CD4-positive, alpha-beta memory T cell (primary cell): ENCODE results near the gene EMILIN3. TPM values are rescaled to one million over a fixed set of nuclear protein-coding genes. Genes with fewer than 3 reads are reported as not detected.
A peak's percentile ranks its signal among the peaks of the same experiment; 100 is the strongest.

Source experiments
- CTCF ChIA-PET: fragments of 350-600 bp; sonication (Branson Sonifier 250); formaldehyde crosslinking; loops from one replicate; lab custom pipeline; 2021; ENCODE audit warnings: inconsistent platforms; ENCODE audit not compliant: partially characterized antibody; lab: Charles Lee
- POLR2A ChIA-PET: fragments of 350-600 bp; sonication (Branson Sonifier 250); formaldehyde crosslinking; loops from one replicate; lab custom pipeline; 2021; ENCODE audit not compliant: partially characterized antibody; lab: Charles Lee
- DNase-seq, 5 donors: peaks; one replicate each; pipeline versions ENCODE4 v3.0.0 to v3.0.0-alpha.2; 2020 to 2022; ENCODE audit warnings: mixed read lengths in 1 of 5
- H3K27ac ChIP-seq: one replicate; pipeline ENCODE4 v1.7.0; 2013; ENCODE audit warnings: low read depth, low read length
- H3K27me3 ChIP-seq: 2 replicates; pipeline ENCODE4 v1.7.0; 2013; ENCODE audit warnings: mild to moderate bottlenecking, low read length, moderate library complexity; ENCODE audit not compliant: insufficient read depth
- H3K36me3 ChIP-seq: 2 replicates; pipeline ENCODE4 v1.7.0; 2013; ENCODE audit warnings: mild to moderate bottlenecking, low read length, moderate library complexity; ENCODE audit not compliant: insufficient read depth
- H3K4me1 ChIP-seq: 2 replicates; pipeline ENCODE4 v1.7.0; 2013; ENCODE audit warnings: mild to moderate bottlenecking, low read length, moderate library complexity; ENCODE audit not compliant: insufficient read depth
- H3K4me3 ChIP-seq, 2 donors: one replicate each; pipeline ENCODE4 v1.7.0; 2013; ENCODE audit warnings: low read length in 2 of 2, mild to moderate bottlenecking in 1 of 2
- H3K9me3 ChIP-seq, 2 donors: one replicate each; pipeline ENCODE4 v1.7.0; 2013; ENCODE audit warnings: low read length in 2 of 2, control low read depth in 1 of 2; ENCODE audit not compliant: control insufficient read depth in 1 of 2
- H3K27ac Mint-ChIP-seq, 7 donors: one replicate each; pipeline ENCODE4 v1.8.0; 2020 to 2021; ENCODE audit warnings: mixed read lengths in 7 of 7, mild to moderate bottlenecking in 6 of 7, inconsistent platforms in 3 of 7, moderate library complexity in 3 of 7
- H3K27me3 Mint-ChIP-seq, 2 donors: one replicate each; pipeline ENCODE4 v1.8.0; 2020 to 2021; ENCODE audit warnings: mixed read lengths in 2 of 2
- H3K36me3 Mint-ChIP-seq, 2 donors: one replicate each; pipeline ENCODE4 v1.8.0; 2020 to 2021; ENCODE audit warnings: mixed read lengths in 2 of 2, inconsistent platforms in 1 of 2, mild to moderate bottlenecking in 1 of 2
- H3K4me1 Mint-ChIP-seq, 4 donors: one replicate each; pipeline ENCODE4 v1.8.0; 2020 to 2021; ENCODE audit warnings: mixed read lengths in 4 of 4, mild to moderate bottlenecking in 1 of 4
- H3K4me3 Mint-ChIP-seq, 8 donors: one replicate each; pipeline ENCODE4 v1.8.0; 2020 to 2021; ENCODE audit warnings: mixed read lengths in 8 of 8, mild to moderate bottlenecking in 7 of 8, moderate library complexity in 6 of 8, inconsistent platforms in 3 of 8
- H3K9me3 Mint-ChIP-seq, 8 donors: one replicate each; pipeline ENCODE4 v1.8.0; 2020 to 2021; ENCODE audit warnings: mixed read lengths in 8 of 8, mild to moderate bottlenecking in 5 of 8, inconsistent platforms in 3 of 8, moderate library complexity in 1 of 8
- intact Hi-C: fragments of 100-400 bp; cut with micrococcal nuclease; formaldehyde crosslinking; loops from one replicate; pipeline ENCODE4 v1.15.1; 2023
- polyA plus RNA-seq, 2 donors: library from polyadenylated mRNA; unstranded; fragments of 300-500 nt; fragmentation: Illumina TruSeq; gene quantifications; one replicate each; pipeline ENCODE4 v1.2.3, GENCODE V29; 2021
- total RNA-seq, 2 experiments: library from RNA; stranded (reverse); gene quantifications; one replicate each; pipeline ENCODE4 v1.2.3, GENCODE V29; 2021

The EMILIN3 gene
- total and polyA plus RNA-seq, 4 experiments from 2014 or later, result not detected

- no peaks in the 10 kb centered on the region for H3K36me3 ChIP-seq
- Mint-ChIP-seq H3K9me3 (no peaks in the 10 kb centered on the region), H3K4me1 (peaks cover 0 to 4% (median 1%) of the 10 kb centered on the region in 4 donors), H3K27ac (peak overlapping the region in 2 of 7 donors; percentile 17 to 37), H3K27me3 (no peaks in the 10 kb centered on the region), H3K4me3 (no peak overlapping the region), H3K36me3 (no peaks in the 10 kb centered on the region)
- POLR2A ChIA-PET, result no interaction called here
- no peak overlapping the region for H3K4me3 ChIP-seq
- H3K9me3 ChIP-seq, result no peaks in the 10 kb centered on the region
- intact Hi-C loops, result no loop called here
- H3K27ac ChIP-seq, result no peak overlapping the region
- H3K27me3 ChIP-seq, result no peaks in the 10 kb centered on the region
- DNase-seq, result no peak
- CTCF ChIA-PET, result no interaction called here
- no peaks in the 10 kb centered on the region for H3K4me1 ChIP-seq
These were observed 29.3 kb upstream of the EMILIN3 start for GRCh38 chr20:41395667-41396664.

GRCh38 chr20:41394931-41395666 lies 28.5 kb upstream of the EMILIN3 start:
- Histone ChIP-seq H3K4me1 (no peaks in the 10 kb centered on the region), H3K4me3 (no peak overlapping the region), H3K36me3 (no peaks in the 10 kb centered on the region), H3K9me3 (no peaks in the 10 kb centered on the region), H3K27me3 (no peaks in the 10 kb centered on the region), H3K27ac (no peak overlapping the region)
- Mint-ChIP-seq H3K27me3 (no peaks in the 10 kb centered on the region), H3K4me3 (no peak overlapping the region), H3K4me1 (peaks cover 0 to 4% (median 1%) of the 10 kb centered on the region in 4 donors), H3K36me3 (no peaks in the 10 kb centered on the region), H3K27ac (peak overlapping the region in 1 of 7 donors; percentile 17), H3K9me3 (no peaks in the 10 kb centered on the region)
- ChIA-PET POLR2A (no interaction called here), CTCF (no interaction called here)
- no peak for DNase-seq
- intact Hi-C loops, result no loop called here

- Mint-ChIP-seq H3K9me3 (no peaks in the 10 kb centered on the region), H3K36me3 (no peaks in the 10 kb centered on the region), H3K4me1 (peaks cover 0 to 4% (median 1%) of the 10 kb centered on the region in 4 donors), H3K27me3 (no peaks in the 10 kb centered on the region), H3K27ac (no peak overlapping the region), H3K4me3 (no peak overlapping the region)
- H3K9me3 ChIP-seq, result no peaks in the 10 kb centered on the region
- H3K4me3 ChIP-seq, result no peak overlapping the region
- no peaks in the 10 kb centered on the region for H3K36me3 ChIP-seq
- intact Hi-C loops, result no loop called here
- no peak for DNase-seq
- POLR2A ChIA-PET, result no interaction called here
- H3K27ac ChIP-seq, result no peak overlapping the region
- no peaks in the 10 kb centered on the region for H3K27me3 ChIP-seq
- H3K4me1 ChIP-seq, result no peaks in the 10 kb centered on the region
- CTCF ChIA-PET, result no interaction called here
These were observed 27.5 kb upstream of the EMILIN3 start for GRCh38 chr20:41394081-41394480.

GRCh38 chr20:41393705-41394066 lies 27.1 kb upstream of the EMILIN3 start:
- no peaks in the 10 kb centered on the region for H3K4me1 ChIP-seq
- no peak overlapping the region for H3K4me3 ChIP-seq
- CTCF ChIA-PET, result no interaction called here
- Mint-ChIP-seq H3K4me1 (peaks cover 0 to 4% (median 1%) of the 10 kb centered on the region in 4 donors), H3K27me3 (no peaks in the 10 kb centered on the region), H3K36me3 (no peaks in the 10 kb centered on the region), H3K9me3 (no peaks in the 10 kb centered on the region), H3K4me3 (no peak overlapping the region), H3K27ac (no peak overlapping the region)
- no peaks in the 10 kb centered on the region for H3K9me3 ChIP-seq
- no peak for DNase-seq
- H3K27me3 ChIP-seq, result no peaks in the 10 kb centered on the region
- H3K36me3 ChIP-seq, result no peaks in the 10 kb centered on the region
- intact Hi-C loops, result no loop called here
- POLR2A ChIA-PET, result no interaction called here
- H3K27ac ChIP-seq, result no peak overlapping the region

- Histone ChIP-seq H3K9me3 (no peaks in the 10 kb centered on the region), H3K4me1 (no peaks in the 10 kb centered on the region), H3K36me3 (no peaks in the 10 kb centered on the region), H3K4me3 (no peak overlapping the region), H3K27ac (no peak overlapping the region), H3K27me3 (no peaks in the 10 kb centered on the region)
- ChIA-PET POLR2A (no interaction called here), CTCF (no interaction called here)
- no peaks in the 10 kb centered on the region for H3K27me3 Mint-ChIP-seq
- peak overlapping the region in 1 of 7 donors; percentile 12 for H3K27ac Mint-ChIP-seq
- intact Hi-C loops, result no loop called here
- no peaks in the 10 kb centered on the region for H3K36me3 Mint-ChIP-seq
- peaks cover 0 to 4% (median 1%) of the 10 kb centered on the region in 4 donors for H3K4me1 Mint-ChIP-seq
- DNase-seq, result no peak
- H3K4me3 Mint-ChIP-seq, result no peak overlapping the region
- no peaks in the 10 kb centered on the region for H3K9me3 Mint-ChIP-seq
These were observed 26.5 kb upstream of the EMILIN3 start for GRCh38 chr20:41392871-41393704.

GRCh38 chr20:41392295-41392694 lies 25.7 kb upstream of the EMILIN3 start:
- Mint-ChIP-seq H3K4me1 (peaks cover 0 to 4% (median 1%) of the 10 kb centered on the region in 4 donors), H3K9me3 (no peaks in the 10 kb centered on the region), H3K27me3 (no peaks in the 10 kb centered on the region), H3K4me3 (no peak overlapping the region), H3K27ac (no peak overlapping the region), H3K36me3 (no peaks in the 10 kb centered on the region)
- DNase-seq, result no peak
- Histone ChIP-seq H3K27me3 (no peaks in the 10 kb centered on the region), H3K27ac (no peak overlapping the region), H3K36me3 (no peaks in the 10 kb centered on the region), H3K9me3 (no peaks in the 10 kb centered on the region), H3K4me3 (no peak overlapping the region), H3K4me1 (no peaks in the 10 kb centered on the region)
- CTCF ChIA-PET, result no interaction called here
- intact Hi-C loops, result no loop called here
- POLR2A ChIA-PET, result no interaction called here

GRCh38 chr20:41391587-41392001 lies 25.0 kb upstream of the EMILIN3 start:
- no peak overlapping the region for H3K27ac Mint-ChIP-seq
- POLR2A ChIA-PET, result no interaction called here
- CTCF ChIA-PET, result no interaction called here
- Histone ChIP-seq H3K4me3 (no peak overlapping the region), H3K36me3 (no peaks in the 10 kb centered on the region), H3K4me1 (no peaks in the 10 kb centered on the region), H3K27me3 (no peaks in the 10 kb centered on the region), H3K9me3 (no peaks in the 10 kb centered on the region), H3K27ac (no peak overlapping the region)
- H3K27me3 Mint-ChIP-seq, result no peaks in the 10 kb centered on the region
- no peak overlapping the region for H3K4me3 Mint-ChIP-seq
- H3K9me3 Mint-ChIP-seq, result no peaks in the 10 kb centered on the region
- H3K36me3 Mint-ChIP-seq, result no peaks in the 10 kb centered on the region
- no peak for DNase-seq
- H3K4me1 Mint-ChIP-seq, result peaks cover 0 to 4% (median 1%) of the 10 kb centered on the region in 4 donors
- intact Hi-C loops, result no loop called here
